ENCODE data around the gene NBEA. TPM values are rescaled to one million over a fixed set of nuclear protein-coding genes. Genes with fewer than 3 reads are reported as not detected.
A peak's percentile ranks its signal among the peaks of the same experiment; 100 is the strongest.

The NBEA gene
- total RNA-seq, 1 donor from 2014 or later = 23.5 TPM

GRCh38 chr13:35457258-35457657 lies 515.2 kb downstream of the NBEA start:
- Histone ChIP-seq H3K36me3 (ENCODE audit: control insufficient read depth in 3 of 3, insufficient read depth in 3 of 3, low read length in 3 of 3) (no peaks in the 10 kb centered on the region), H3K9ac (ENCODE audit: low read depth in 1 of 3, low read length in 3 of 3) (no peak overlapping the region), H3K4me1 (ENCODE audit: control insufficient read depth in 3 of 3, insufficient read depth in 3 of 3, low read length in 3 of 3) (no peaks in the 10 kb centered on the region), H3K27ac (ENCODE audit: low read depth, low read length) (no peak overlapping the region), H3K9me3 (ENCODE audit: control insufficient read depth in 3 of 3, low read length in 3 of 3) (no peaks in the 10 kb centered on the region), H3K4me3 (ENCODE audit: low read length in 3 of 3) (no peak overlapping the region), H3K27me3 (ENCODE audit: control insufficient read depth in 3 of 3, insufficient read depth in 3 of 3, low read length in 3 of 3) (no peaks in the 10 kb centered on the region)

GRCh38 chr13:35460061-35460460 lies 518.0 kb downstream of the NBEA start:
- Histone ChIP-seq H3K27me3 (ENCODE audit: control insufficient read depth in 3 of 3, insufficient read depth in 3 of 3, low read length in 3 of 3) (no peaks in the 10 kb centered on the region), H3K4me1 (ENCODE audit: control insufficient read depth in 3 of 3, insufficient read depth in 3 of 3, low read length in 3 of 3) (no peaks in the 10 kb centered on the region)

GRCh38 chr13:35465371-35465770 lies 523.3 kb downstream of the NBEA start:
- Histone ChIP-seq H3K4me3 (ENCODE audit: low read length in 3 of 3) (no peak overlapping the region), H3K27me3 (ENCODE audit: control insufficient read depth in 3 of 3, insufficient read depth in 3 of 3, low read length in 3 of 3) (peaks cover 0 to 2% (median 0%) of the 10 kb centered on the region in 3 donors), H3K9ac (ENCODE audit: low read depth in 1 of 3, low read length in 3 of 3) (no peak overlapping the region), H3K36me3 (ENCODE audit: control insufficient read depth in 3 of 3, insufficient read depth in 3 of 3, low read length in 3 of 3) (no peaks in the 10 kb centered on the region), H3K27ac (ENCODE audit: low read depth, low read length) (no peak overlapping the region), H3K9me3 (ENCODE audit: control insufficient read depth in 3 of 3, low read length in 3 of 3) (no peaks in the 10 kb centered on the region), H3K4me1 (ENCODE audit: control insufficient read depth in 3 of 3, insufficient read depth in 3 of 3, low read length in 3 of 3) (peaks cover 0 to under 1% (median 0%) of the 10 kb centered on the region in 3 donors)

More at GRCh38 chr13:35460061-35460460, 518.0 kb downstream of the NBEA start:
- no peaks in the 10 kb centered on the region for H3K9me3 ChIP-seq (ENCODE audit: control insufficient read depth in 3 of 3, low read length in 3 of 3)
- no peak overlapping the region for H3K4me3 ChIP-seq (ENCODE audit: low read length in 3 of 3)
- H3K9ac ChIP-seq (ENCODE audit: low read depth in 1 of 3, low read length in 3 of 3) = no peak overlapping the region
- H3K36me3 ChIP-seq (ENCODE audit: control insufficient read depth in 3 of 3, insufficient read depth in 3 of 3, low read length in 3 of 3) = no peaks in the 10 kb centered on the region
- H3K27ac ChIP-seq (ENCODE audit: low read depth, low read length) = no peak overlapping the region

- H3K27ac ChIP-seq (ENCODE audit: low read depth, low read length) = no peak overlapping the region
- H3K36me3 ChIP-seq (ENCODE audit: control insufficient read depth in 3 of 3, insufficient read depth in 3 of 3, low read length in 3 of 3) = no peaks in the 10 kb centered on the region
- H3K4me3 ChIP-seq (ENCODE audit: low read length in 3 of 3) = no peak overlapping the region
- H3K9ac ChIP-seq (ENCODE audit: low read depth in 1 of 3, low read length in 3 of 3) = no peak overlapping the region
- H3K4me1 ChIP-seq (ENCODE audit: control insufficient read depth in 3 of 3, insufficient read depth in 3 of 3, low read length in 3 of 3) = peaks cover 0 to 2% (median 0%) of the 10 kb centered on the region in 3 donors
- H3K9me3 ChIP-seq (ENCODE audit: control insufficient read depth in 3 of 3, low read length in 3 of 3) = no peaks in the 10 kb centered on the region
- H3K27me3 ChIP-seq (ENCODE audit: control insufficient read depth in 3 of 3, insufficient read depth in 3 of 3, low read length in 3 of 3) = peaks cover 0 to 2% (median 0%) of the 10 kb centered on the region in 3 donors
Measured at GRCh38 chr13:35468195-35468594, 526.1 kb downstream of the NBEA start.

GRCh38 chr13:35469806-35470525 lies 527.9 kb downstream of the NBEA start:
- Histone ChIP-seq H3K27ac (ENCODE audit: low read depth, low read length) (peak overlapping the region; percentile 79), H3K9me3 (ENCODE audit: control insufficient read depth in 3 of 3, low read length in 3 of 3) (no peaks in the 10 kb centered on the region), H3K36me3 (ENCODE audit: control insufficient read depth in 3 of 3, insufficient read depth in 3 of 3, low read length in 3 of 3) (no peaks in the 10 kb centered on the region), H3K4me3 (ENCODE audit: low read length in 3 of 3) (peak overlapping the region in 1 of 3 donors; percentile 74), H3K9ac (ENCODE audit: low read depth in 1 of 3, low read length in 3 of 3) (peak overlapping the region; percentile 71 to 74 (median 71)), H3K27me3 (ENCODE audit: control insufficient read depth in 3 of 3, insufficient read depth in 3 of 3, low read length in 3 of 3) (peaks cover 0 to 2% (median 0%) of the 10 kb centered on the region in 3 donors), H3K4me1 (ENCODE audit: control insufficient read depth in 3 of 3, insufficient read depth in 3 of 3, low read length in 3 of 3) (peaks cover 1 to 2% (median 2%) of the 10 kb centered on the region in 3 donors)

GRCh38 chr13:35470671-35471661 lies 528.9 kb downstream of the NBEA start:
- Histone ChIP-seq H3K27ac (ENCODE audit: low read depth, low read length) (peak overlapping the region; percentile 79), H3K4me3 (ENCODE audit: low read length in 3 of 3) (peak overlapping the region; percentile 65 to 74 (median 68)), H3K9ac (ENCODE audit: low read depth in 1 of 3, low read length in 3 of 3) (peak overlapping the region; percentile 71 to 74 (median 71)), H3K36me3 (ENCODE audit: control insufficient read depth in 3 of 3, insufficient read depth in 3 of 3, low read length in 3 of 3) (no peaks in the 10 kb centered on the region), H3K4me1 (ENCODE audit: control insufficient read depth in 3 of 3, insufficient read depth in 3 of 3, low read length in 3 of 3) (peaks cover 2 to 10% (median 4%) of the 10 kb centered on the region in 3 donors), H3K27me3 (ENCODE audit: control insufficient read depth in 3 of 3, insufficient read depth in 3 of 3, low read length in 3 of 3) (peaks cover 0 to 2% (median 0%) of the 10 kb centered on the region in 3 donors), H3K9me3 (ENCODE audit: control insufficient read depth in 3 of 3, low read length in 3 of 3) (no peaks in the 10 kb centered on the region)

GRCh38 chr13:35471706-35472322 lies 529.7 kb downstream of the NBEA start:
- Histone ChIP-seq H3K4me3 (ENCODE audit: low read length in 3 of 3) (peak overlapping the region; percentile 37 to 74 (median 68)), H3K9me3 (ENCODE audit: control insufficient read depth in 3 of 3, low read length in 3 of 3) (no peaks in the 10 kb centered on the region), H3K9ac (ENCODE audit: low read depth in 1 of 3, low read length in 3 of 3) (peak overlapping the region; percentile 71 to 74 (median 71)), H3K4me1 (ENCODE audit: control insufficient read depth in 3 of 3, insufficient read depth in 3 of 3, low read length in 3 of 3) (peaks cover 2 to 10% (median 8%) of the 10 kb centered on the region in 3 donors), H3K36me3 (ENCODE audit: control insufficient read depth in 3 of 3, insufficient read depth in 3 of 3, low read length in 3 of 3) (no peaks in the 10 kb centered on the region), H3K27me3 (ENCODE audit: control insufficient read depth in 3 of 3, insufficient read depth in 3 of 3, low read length in 3 of 3) (peaks cover 0 to 2% (median 0%) of the 10 kb centered on the region in 3 donors), H3K27ac (ENCODE audit: low read depth, low read length) (peak overlapping the region; percentile 79)

GRCh38 chr13:35472323-35472881 lies 530.3 kb downstream of the NBEA start:
- H3K27me3 ChIP-seq (ENCODE audit: control insufficient read depth in 3 of 3, insufficient read depth in 3 of 3, low read length in 3 of 3) = peaks cover 0 to 2% (median 0%) of the 10 kb centered on the region in 3 donors
- peaks cover 2 to 10% (median 8%) of the 10 kb centered on the region in 3 donors for H3K4me1 ChIP-seq (ENCODE audit: control insufficient read depth in 3 of 3, insufficient read depth in 3 of 3, low read length in 3 of 3)
- H3K27ac ChIP-seq (ENCODE audit: low read depth, low read length) = peak overlapping the region; percentile 79
- H3K9me3 ChIP-seq (ENCODE audit: control insufficient read depth in 3 of 3, low read length in 3 of 3) = no peaks in the 10 kb centered on the region
- H3K4me3 ChIP-seq (ENCODE audit: low read length in 3 of 3) = peak overlapping the region; percentile 37 to 74 (median 68)
- no peaks in the 10 kb centered on the region for H3K36me3 ChIP-seq (ENCODE audit: control insufficient read depth in 3 of 3, insufficient read depth in 3 of 3, low read length in 3 of 3)
- H3K9ac ChIP-seq (ENCODE audit: low read depth in 1 of 3, low read length in 3 of 3) = peak overlapping the region in 2 of 3 donors; percentile 71 to 74

GRCh38 chr13:35473206-35473775 lies 531.2 kb downstream of the NBEA start:
- Histone ChIP-seq H3K9ac (ENCODE audit: low read depth in 1 of 3, low read length in 3 of 3) (peak overlapping the region in 1 of 3 donors; percentile 40), H3K27me3 (ENCODE audit: control insufficient read depth in 3 of 3, insufficient read depth in 3 of 3, low read length in 3 of 3) (peaks cover 0 to 2% (median 0%) of the 10 kb centered on the region in 3 donors), H3K4me3 (ENCODE audit: low read length in 3 of 3) (peak overlapping the region in 1 of 3 donors; percentile 74), H3K27ac (ENCODE audit: low read depth, low read length) (no peak overlapping the region), H3K4me1 (ENCODE audit: control insufficient read depth in 3 of 3, insufficient read depth in 3 of 3, low read length in 3 of 3) (peaks cover 2 to 10% (median 8%) of the 10 kb centered on the region in 3 donors), H3K36me3 (ENCODE audit: control insufficient read depth in 3 of 3, insufficient read depth in 3 of 3, low read length in 3 of 3) (no peaks in the 10 kb centered on the region), H3K9me3 (ENCODE audit: control insufficient read depth in 3 of 3, low read length in 3 of 3) (no peaks in the 10 kb centered on the region)

Data from skeletal muscle tissue (tissue), 4 donors.